ENCODE data around the gene HSPG2. TPM values are rescaled to one million over a fixed set of nuclear protein-coding genes. Genes with fewer than 3 reads are reported as not detected.

Gene HSPG2
- polyA plus RNA-seq, 1 donor from 2014 or later: 0.79 TPM

- peak overlapping the region; percentile 92 for H3K9ac ChIP-seq (ENCODE audit: low read length)
Measured at GRCh38 chr1:21782349-21782867, 154.7 kb downstream of the HSPG2 start.

GRCh38 chr1:21781815-21782348, 155.2 kb downstream of the HSPG2 start:
- H2AFZ ChIP-seq (ENCODE audit: low read depth, low read length): no peak overlapping the region
- no peaks in the 10 kb centered on the region for H3F3A ChIP-seq (ENCODE audit: insufficient read depth, low read length, poor library complexity, severe bottlenecking)
- no peaks in the 10 kb centered on the region for H3K36me3 ChIP-seq (ENCODE audit: insufficient read depth, low read length)
- H3K27ac ChIP-seq (ENCODE audit: low read length): peak overlapping the region; percentile 95
- peak overlapping the region; percentile 92 for H3K9ac ChIP-seq (ENCODE audit: low read length)
- H3K9me2 ChIP-seq (ENCODE audit: insufficient read depth, low read length): no peaks in the 10 kb centered on the region
- no peaks in the 10 kb centered on the region for H3K9me3 ChIP-seq (ENCODE audit: low read length)
- H3K4me2 ChIP-seq (ENCODE audit: low read length): peak overlapping the region; percentile 49
- H4K20me1 ChIP-seq (ENCODE audit: insufficient read depth): no peaks in the 10 kb centered on the region
- peaks cover 44% of the 10 kb centered on the region for H3K79me2 ChIP-seq (replicated peaks; ENCODE audit: insufficient read depth, low read length)
- H3K4me3 ChIP-seq (ENCODE audit: low read length): peak overlapping the region; percentile 80
- H3K27me3 ChIP-seq (ENCODE audit: insufficient read depth, low read depth, low read length): no peaks in the 10 kb centered on the region
- no peak for TF ChIP-seq REST (IDR thresholded peaks at IDR 0.05; ENCODE audit: borderline replicate concordance)
- TF ChIP-seq POLR2AphosphoS5 (IDR thresholded peaks at IDR 0.05): no peak
- TF ChIP-seq EP300 (conservative IDR thresholded peaks at IDR 0.05; ENCODE audit: poor library complexity, severe bottlenecking): no peak
- no peak for TF ChIP-seq SMC3 (conservative IDR thresholded peaks at IDR 0.05; ENCODE audit: poor library complexity)
- no peak for TF ChIP-seq TAF1 (IDR thresholded peaks at IDR 0.05; ENCODE audit: low read depth)
- TF ChIP-seq RAD21 (conservative IDR thresholded peaks at IDR 0.05): no peak
- TF ChIP-seq MXI1 (conservative IDR thresholded peaks at IDR 0.05; ENCODE audit: poor library complexity, severe bottlenecking): no peak

More at GRCh38 chr1:21782349-21782867, 154.7 kb downstream of the HSPG2 start:
- Histone ChIP-seq H3F3A (ENCODE audit: insufficient read depth, low read length, poor library complexity, severe bottlenecking) (no peaks in the 10 kb centered on the region), H3K4me3 (ENCODE audit: low read length) (peak overlapping the region; percentile 80), H2AFZ (ENCODE audit: low read depth, low read length) (peak overlapping the region; percentile 35), H3K36me3 (ENCODE audit: insufficient read depth, low read length) (no peaks in the 10 kb centered on the region), H3K4me2 (ENCODE audit: low read length) (peak overlapping the region; percentile 49), H4K20me1 (ENCODE audit: insufficient read depth) (no peaks in the 10 kb centered on the region), H3K27me3 (ENCODE audit: insufficient read depth, low read depth, low read length) (no peaks in the 10 kb centered on the region), H3K9me3 (ENCODE audit: low read length) (no peaks in the 10 kb centered on the region), H3K79me2 (replicated peaks; ENCODE audit: insufficient read depth, low read length) (peaks cover 38% of the 10 kb centered on the region), H3K27ac (ENCODE audit: low read length) (peak overlapping the region; percentile 95), H3K9me2 (ENCODE audit: insufficient read depth, low read length) (no peaks in the 10 kb centered on the region)
- TF ChIP-seq SMC3 (conservative IDR thresholded peaks at IDR 0.05; ENCODE audit: poor library complexity) (peak; percentile 48), RAD21 (conservative IDR thresholded peaks at IDR 0.05) (peak; percentile 54), MXI1 (conservative IDR thresholded peaks at IDR 0.05; ENCODE audit: poor library complexity, severe bottlenecking) (no peak), REST (IDR thresholded peaks at IDR 0.05; ENCODE audit: borderline replicate concordance) (no peak), TAF1 (IDR thresholded peaks at IDR 0.05; ENCODE audit: low read depth) (no peak), POLR2AphosphoS5 (IDR thresholded peaks at IDR 0.05) (no peak), CTCF (IDR thresholded peaks at IDR 0.05; ENCODE audit: poor library complexity, severe bottlenecking) (peak; percentile 62), EZH2 (IDR thresholded peaks at IDR 0.05; ENCODE audit: borderline replicate concordance, insufficient read depth, low read length, poor library complexity, severe bottlenecking) (no peak), EP300 (conservative IDR thresholded peaks at IDR 0.05; ENCODE audit: poor library complexity, severe bottlenecking) (no peak)

Data from neural cell (in vitro differentiated cells).